Activated CD4-positive, alpha-beta T cell treated with anti-CD3 and anti-CD28 coated beads, Interleukin-10, Interleukin-2, amounts not matched to agents 100 ng/mL and 50 ng/mL, durations not matched to agents 16 hours and 8 hours (primary cell): ENCODE measurements around the gene SOSTDC1.
"Not testable (repeated sequence)": the region's sequence is repeated elsewhere in the genome, so short reads cannot be mapped to it uniquely, and the experiment has no call there.

Experiments
- DNase-seq: peaks from one replicate; pipeline ENCODE4 v3.0.0-alpha.2; 2020

SOSTDC1 gene

GRCh38 chr7:16465469-16466361 is at the start of gene SOSTDC1:
SOSTDC1 (minus strand) TSS chr7:16465738; CDS start chr7:16465668, 70 bp downstream.
- no peak for DNase-seq

- no peak for DNase-seq
These were observed 49.2 kb upstream of the SOSTDC1 start for GRCh38 chr7:16514729-16515128.

- DNase-seq: no peak
These were observed 48.7 kb upstream of the SOSTDC1 start for GRCh38 chr7:16514271-16514670.

GRCh38 chr7:16512097-16512496 is 46.6 kb upstream of the SOSTDC1 start:
- DNase-seq: no peak

GRCh38 chr7:16511314-16511713 is 45.8 kb upstream of the SOSTDC1 start:
- DNase-seq: no peak

GRCh38 chr7:16509829-16510228 is 44.3 kb upstream of the SOSTDC1 start:
- DNase-seq: no peak

GRCh38 chr7:16506422-16506821 is 40.9 kb upstream of the SOSTDC1 start:
- DNase-seq: not testable (repeated sequence)

GRCh38 chr7:16504019-16504418 is 38.5 kb upstream of the SOSTDC1 start:
- no peak for DNase-seq

- DNase-seq: no peak
These were observed 36.8 kb upstream of the SOSTDC1 start for GRCh38 chr7:16502303-16502702.

- DNase-seq: no peak
These were observed 32.6 kb upstream of the SOSTDC1 start for GRCh38 chr7:16498122-16498521.

GRCh38 chr7:16494955-16495719 is 29.6 kb upstream of the SOSTDC1 start:
- no peak for DNase-seq

GRCh38 chr7:16494551-16494950 is 29.0 kb upstream of the SOSTDC1 start:
- no peak for DNase-seq

GRCh38 chr7:16493266-16493665 is 27.7 kb upstream of the SOSTDC1 start:
- DNase-seq: no peak

GRCh38 chr7:16492513-16493062 is 27.1 kb upstream of the SOSTDC1 start:
- peak; percentile 48 for DNase-seq

- DNase-seq: no peak
These were observed 25.6 kb upstream of the SOSTDC1 start for GRCh38 chr7:16491148-16491547.

GRCh38 chr7:16484453-16485158 is 19.1 kb upstream of the SOSTDC1 start:
- no peak for DNase-seq

- DNase-seq: no peak
These were observed 14.1 kb upstream of the SOSTDC1 start for GRCh38 chr7:16479591-16479990.

- DNase-seq: no peak
These were observed 13.6 kb upstream of the SOSTDC1 start for GRCh38 chr7:16479161-16479560.

GRCh38 chr7:16471933-16472332 is 6.4 kb upstream of the SOSTDC1 start:
- DNase-seq: no peak

- DNase-seq: no peak
These were observed 1.4 kb downstream of the SOSTDC1 start for GRCh38 chr7:16463949-16464715.

- no peak for DNase-seq
These were observed 2.0 kb downstream of the SOSTDC1 start for GRCh38 chr7:16463520-16463919.

GRCh38 chr7:16462431-16462889 is 3.1 kb downstream of the SOSTDC1 start:
- no peak for DNase-seq
